Keratinocyte (primary cell): ENCODE results near the gene RNF34.

ENCODE experiments used
- CTCF ChIP-seq, 3 experiments: IDR thresholded peaks in 1 of 3; conservative IDR thresholded peaks in 1 of 3; optimal IDR thresholded peaks in 1 of 3; 2 replicates in 2 of 3; 3 replicates in 1 of 3; pipeline versions ENCODE3 to v1.5.1; 2011; ENCODE audit warnings: low read length in 3 of 3, mild to moderate bottlenecking in 3 of 3, moderate library complexity in 2 of 3, control low read depth in 1 of 3, inconsistent platforms in 1 of 3; ENCODE audit not compliant: insufficient read depth in 2 of 3; ENCODE audit errors: extremely low read depth in 1 of 3
- EZH2 ChIP-seq: IDR thresholded peaks from one replicate; pipeline ENCODE4 v1.6.1; 2012; ENCODE audit warnings: inconsistent platforms, mild to moderate bottlenecking, low read length, moderate library complexity

- no peak for TF ChIP-seq CTCF (optimal IDR thresholded peaks at IDR 0.05 in 1 of 3, IDR thresholded peaks at IDR 0.05 in 1 of 3, conservative IDR thresholded peaks at IDR 0.05 in 1 of 3; ENCODE audit: extremely low read depth in 1 of 3, insufficient read depth in 2 of 3, low read length in 3 of 3)
- no peak for TF ChIP-seq EZH2
These were observed 47.3 kb upstream of the RNF34 start for GRCh38 chr12:121352682-121353018.
